ENCODE data around the gene ACSM4.

Gene ACSM4

DNA sequence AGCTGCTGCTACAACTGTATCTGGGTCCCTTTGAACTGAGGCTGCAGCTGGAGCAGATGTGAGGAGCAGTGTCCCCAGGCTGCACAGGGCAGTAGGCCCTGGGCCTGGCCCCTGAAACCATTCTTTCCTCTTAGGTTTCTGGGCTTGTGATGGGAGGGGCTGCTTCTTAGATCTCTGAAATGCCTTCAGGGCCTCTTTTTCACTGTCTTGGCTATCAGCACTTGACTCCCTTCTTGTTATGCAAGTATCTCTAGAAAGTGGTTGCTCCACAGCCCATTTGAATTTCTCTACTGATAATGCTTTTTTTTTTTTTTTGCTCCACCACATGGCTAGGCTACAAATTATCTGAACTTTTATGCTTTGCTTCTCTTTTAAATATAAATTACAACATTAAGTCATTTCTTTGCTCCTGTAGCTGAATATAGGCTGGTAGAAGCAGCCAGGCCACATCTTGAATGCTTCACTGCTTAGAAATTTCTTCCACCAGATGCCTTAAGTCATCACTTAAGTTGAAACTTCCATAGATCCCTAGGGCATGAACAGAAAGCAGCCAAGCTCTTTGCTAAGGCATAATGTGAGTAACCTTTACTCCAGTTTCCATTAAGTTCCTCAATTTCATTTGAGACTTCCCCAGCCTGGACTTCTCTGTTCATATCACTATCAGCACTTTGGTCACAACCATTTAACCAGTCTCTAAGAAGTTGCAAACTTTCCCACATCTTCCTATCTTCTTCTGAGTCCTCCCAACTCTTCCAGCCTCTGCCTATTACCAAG is 41.1 kb downstream of the ACSM4 start:
- no peak for DNase-seq

DNA sequence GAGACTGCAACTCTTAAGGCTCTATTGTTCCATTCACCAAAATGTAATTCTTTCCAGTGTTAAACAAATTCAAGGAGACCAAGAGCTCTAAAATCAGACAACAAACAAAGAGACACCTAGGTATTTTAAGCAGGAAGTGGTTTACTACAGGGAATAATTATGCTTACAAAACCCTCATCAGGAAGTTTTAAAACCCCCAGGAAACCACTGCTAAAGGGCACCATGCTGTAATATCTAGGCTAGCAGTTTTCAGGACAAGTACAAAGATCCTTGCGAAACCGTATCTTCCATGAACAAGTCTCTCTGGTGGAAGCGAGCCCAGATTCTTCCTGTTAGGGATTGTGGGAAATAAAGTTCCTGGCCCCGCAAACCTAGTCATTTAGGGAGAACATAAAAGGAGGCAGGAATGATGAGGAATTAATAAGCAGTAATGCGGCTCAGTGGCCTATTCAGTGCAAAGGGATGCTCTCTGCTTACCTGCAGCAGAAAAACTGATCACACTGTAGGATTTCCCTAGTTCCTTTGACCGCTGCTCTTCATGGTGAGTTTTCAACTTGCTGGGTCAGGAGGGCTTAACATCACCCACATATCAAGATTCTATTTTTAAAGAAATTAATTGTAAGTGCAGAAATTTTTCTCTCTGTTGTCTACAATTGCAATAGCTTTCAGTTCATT is 42.8 kb downstream of the ACSM4 start:
- no peak for DNase-seq

DNA sequence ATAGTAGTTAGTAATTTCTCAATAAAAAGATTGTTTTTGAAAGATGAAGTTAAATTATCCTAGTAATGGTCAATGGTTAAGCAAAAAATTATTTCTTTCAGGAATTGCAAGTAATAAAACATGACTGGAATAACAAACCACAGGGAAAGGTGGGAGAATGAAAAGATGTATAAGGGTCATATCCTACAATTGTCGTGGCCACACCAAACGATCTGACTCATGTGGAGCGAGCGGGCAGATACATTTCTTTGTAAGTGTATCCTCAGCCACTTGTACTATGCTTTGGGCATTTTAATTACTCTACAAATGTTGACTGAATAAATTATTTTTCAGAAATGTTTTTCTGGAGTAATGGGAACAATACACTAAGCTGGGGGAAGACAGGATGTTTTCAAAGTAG is 45.5 kb downstream of the ACSM4 start:
- no peak for DNase-seq

DNA sequence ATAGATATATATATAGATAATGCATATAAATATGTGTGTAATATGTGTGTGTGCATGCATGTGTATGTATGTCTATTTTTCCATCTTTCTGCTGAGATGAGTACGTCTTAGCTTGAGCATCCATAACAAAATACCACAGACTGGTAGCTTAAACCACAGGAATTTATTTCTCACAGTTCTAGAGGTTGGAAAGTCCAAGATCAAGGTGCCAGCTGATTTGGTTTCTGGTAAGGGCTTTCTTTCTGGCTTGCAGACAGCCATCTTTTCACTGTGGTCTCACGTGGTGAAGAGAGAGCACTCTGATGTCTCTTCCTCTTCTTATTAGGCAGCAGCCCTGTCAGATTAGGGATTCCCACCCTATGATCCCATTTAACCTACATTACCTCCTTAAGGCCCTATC is 47.3 kb downstream of the ACSM4 start:
- DNase-seq = no peak

DNA sequence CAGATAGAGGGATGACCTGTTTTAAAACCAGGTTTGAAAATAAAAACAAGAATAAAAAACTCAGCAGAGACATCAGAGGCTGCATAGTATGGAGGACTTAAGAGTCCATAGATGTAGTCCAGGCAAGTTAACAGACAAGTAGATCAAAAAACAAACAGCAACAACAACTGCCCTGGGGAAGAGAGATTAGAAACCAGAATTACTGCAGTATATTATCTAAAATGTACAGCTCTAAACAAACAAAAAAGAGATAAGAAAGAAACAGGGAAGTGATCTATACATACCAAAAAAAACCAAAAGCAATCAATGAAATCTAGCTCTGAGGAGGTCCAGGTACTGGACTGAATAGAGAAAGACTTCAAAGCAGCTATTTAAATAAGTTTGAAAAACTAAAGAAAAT is 48.8 kb downstream of the ACSM4 start:
- DNase-seq = no peak

DNA sequence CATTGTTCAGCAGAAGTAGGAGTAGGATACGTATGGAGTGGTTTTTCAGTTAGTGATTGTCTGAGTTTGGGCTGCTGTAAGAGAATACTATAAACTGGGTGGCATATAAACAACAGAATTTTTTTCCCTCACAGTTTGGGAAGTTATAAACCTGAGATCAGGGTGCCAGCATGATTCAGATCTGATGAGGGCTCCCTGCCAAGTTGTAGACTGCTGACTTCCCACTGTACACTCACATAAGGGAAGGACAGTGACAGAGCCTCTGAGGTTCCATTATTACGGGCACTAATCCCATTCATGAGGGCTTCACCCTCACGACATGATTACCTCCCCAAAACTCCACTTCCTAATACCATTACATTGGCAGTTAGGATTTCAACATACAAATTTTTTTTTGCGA is 50.7 kb downstream of the ACSM4 start:
- no peak for DNase-seq

DNA sequence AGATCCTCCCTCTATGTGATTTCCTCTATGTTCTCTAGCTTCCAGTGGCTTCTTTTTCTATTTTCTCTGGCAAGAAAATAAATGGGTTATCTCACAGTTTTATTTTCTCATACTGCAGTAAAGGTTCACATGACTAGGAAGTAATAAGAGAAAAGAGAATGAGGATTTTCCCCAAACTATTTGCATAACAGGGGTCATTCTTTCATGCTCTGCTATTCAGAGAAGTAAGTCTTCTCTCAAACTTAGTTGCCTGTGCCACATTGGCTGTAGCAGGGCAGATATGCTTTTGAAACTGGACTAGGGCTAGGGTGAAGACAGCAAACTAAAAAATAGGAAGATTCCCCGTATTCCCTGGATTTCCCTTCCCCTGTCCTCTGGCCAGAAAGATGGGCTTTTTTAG is 57.4 kb downstream of the ACSM4 start:
- DNase-seq = no peak

DNA sequence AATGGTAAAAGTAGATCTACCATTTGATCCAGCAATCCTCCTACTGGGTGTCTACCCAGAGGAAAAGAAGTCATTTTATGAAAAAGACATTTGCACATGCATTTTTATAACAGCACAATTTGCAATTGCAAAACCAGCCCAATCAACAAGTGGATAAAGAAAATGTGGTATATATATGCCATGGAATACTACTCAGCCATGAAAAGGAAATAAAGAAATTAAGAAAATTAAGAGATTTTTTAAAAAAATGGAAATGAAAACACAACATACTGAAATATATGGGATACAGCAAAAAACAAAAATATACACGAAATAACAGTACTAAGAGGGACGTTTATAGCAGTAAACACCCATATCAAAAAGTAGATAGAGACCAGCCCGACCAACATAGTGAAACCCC is 58.9 kb downstream of the ACSM4 start:
- DNase-seq = no peak

DNA sequence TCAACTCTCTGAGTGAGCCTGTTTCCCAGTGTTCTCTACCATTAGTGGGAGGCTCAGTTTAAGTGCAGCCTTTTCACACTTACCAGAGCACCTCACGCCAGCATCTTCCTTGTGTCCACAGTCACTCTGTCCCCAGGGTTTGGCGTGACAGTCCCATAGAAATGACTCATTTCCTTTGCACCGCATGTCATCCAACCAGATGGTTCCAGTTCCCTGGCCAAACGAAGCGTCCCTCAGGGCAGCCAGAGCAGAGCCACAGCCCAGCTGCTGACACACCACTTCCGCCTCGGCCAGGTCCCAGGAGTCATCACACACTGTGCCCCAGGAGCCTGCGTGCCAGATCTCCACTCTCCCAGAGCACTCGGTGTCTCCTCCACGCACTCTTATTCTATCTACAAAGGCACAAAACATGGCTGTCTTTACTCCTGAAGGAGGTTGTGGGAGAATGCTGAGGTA is 65.4 kb downstream of the ACSM4 start:
- DNase-seq = no peak

DNA sequence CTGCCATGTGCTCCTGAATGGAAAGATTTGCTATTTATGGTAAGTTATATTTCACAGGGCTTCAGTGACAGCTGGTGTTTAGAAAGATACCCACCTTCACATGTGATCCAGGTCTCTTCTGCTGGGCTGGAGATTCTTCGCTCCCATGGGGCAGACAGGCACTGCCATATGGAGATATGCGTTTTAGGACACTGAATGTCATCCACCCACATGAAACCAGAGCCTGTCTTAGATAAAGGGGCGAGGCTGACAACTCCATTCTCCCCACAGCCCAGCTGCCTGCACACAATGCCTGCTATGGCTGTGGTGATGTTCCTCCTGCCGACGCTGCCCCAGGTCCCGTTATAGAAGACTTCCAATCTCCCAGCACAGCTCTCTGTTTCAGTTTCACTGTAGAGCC is 69.4 kb downstream of the ACSM4 start:
- DNase-seq = no peak

DNA sequence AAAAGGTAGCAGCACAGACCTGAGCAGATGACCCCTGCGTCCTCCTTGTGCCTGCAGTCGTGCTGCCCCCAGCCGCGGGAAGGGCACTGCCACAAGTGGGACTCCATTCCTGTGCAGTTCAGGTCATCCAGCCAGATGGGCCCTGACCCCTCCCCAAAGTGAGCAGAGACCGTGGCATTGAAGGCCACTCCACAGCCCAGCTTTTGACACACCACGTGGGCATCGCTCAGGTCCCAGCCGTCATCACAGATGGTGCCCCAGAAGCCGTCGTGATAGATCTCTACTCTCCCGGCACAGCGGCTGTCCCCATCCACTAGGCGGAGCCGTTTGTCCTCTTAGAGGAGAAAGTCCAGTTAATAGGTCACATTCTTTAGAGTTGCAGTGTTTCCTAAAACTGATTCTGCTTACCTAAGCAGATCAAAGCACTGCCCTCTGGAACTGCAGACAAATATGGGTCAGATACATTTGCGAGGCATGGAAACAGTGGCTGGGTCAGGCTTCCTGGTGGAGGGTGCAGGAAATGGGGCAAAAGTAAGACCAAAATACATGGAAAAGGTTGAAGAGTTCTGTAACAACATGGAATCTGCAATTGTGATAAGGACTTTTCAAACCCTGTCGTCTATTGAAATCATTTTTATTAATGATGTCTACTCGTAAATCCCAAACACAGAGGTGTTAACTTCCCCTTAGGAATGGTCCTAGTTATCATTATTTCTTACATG is 70.7 kb downstream of the ACSM4 start:
- peak in 1 of 2 donors; percentile 14 for DNase-seq

DNA sequence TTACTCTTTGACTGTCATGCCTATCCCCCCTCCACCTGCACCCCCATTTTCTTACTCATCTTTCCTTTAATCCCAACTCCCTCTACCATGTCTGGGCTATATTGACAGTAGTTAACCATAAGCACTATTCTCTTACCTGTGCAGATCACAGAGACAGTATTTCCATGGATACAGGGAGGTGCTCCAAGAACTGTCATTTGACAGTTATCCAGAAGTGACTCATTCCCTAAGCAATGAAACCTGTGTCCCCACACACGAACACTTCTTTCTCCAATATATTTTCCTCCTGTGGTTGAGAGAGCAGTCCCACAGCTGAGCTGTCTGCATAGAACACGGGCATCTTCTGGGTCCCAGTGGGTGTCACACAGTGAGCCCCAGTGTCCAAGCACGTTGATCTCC is 71.3 kb downstream of the ACSM4 start:
- DNase-seq = no peak

DNA sequence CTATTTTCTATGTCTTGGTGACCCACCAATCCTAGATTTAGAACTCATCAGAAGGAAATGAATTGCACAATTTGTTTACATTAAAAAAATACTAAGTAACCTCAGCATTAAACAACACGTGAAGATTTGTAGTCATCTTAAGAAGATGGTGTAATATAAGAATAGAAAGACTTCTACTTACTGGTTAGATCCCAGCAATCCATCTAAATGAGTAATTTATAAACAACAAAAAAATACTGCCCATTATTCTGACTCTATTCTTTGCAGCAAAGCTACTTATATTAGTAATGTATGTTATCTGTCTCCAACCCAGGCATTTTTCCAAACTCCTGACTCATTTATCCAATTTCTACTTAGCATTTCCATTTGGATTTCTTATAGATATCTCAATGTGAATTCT is 72.3 kb downstream of the ACSM4 start:
- no peak for DNase-seq

All from stimulated activated CD4-positive, alpha-beta T cell treated with anti-CD3 and anti-CD28 coated beads, Interleukin-2, amount 100 ng/mL, for 48 hours (primary cell).